Epithelial cell of proximal tubule (primary cell): ENCODE results near the gene FAM210B. TPM values are rescaled to one million over a fixed set of nuclear protein-coding genes. Genes with fewer than 3 reads are reported as not detected.

Experiments
- DNase-seq: peaks from one replicate; pipeline ENCODE4 v3.0.0-alpha.2; 2011; ENCODE audit warnings: low read depth
- H3K4me3 ChIP-seq: 2 replicates; pipeline ENCODE4 v1.5.1; 2011; ENCODE audit warnings: low read depth, mild to moderate bottlenecking, low read length
- total RNA-seq: library from RNA; depleted of rRNA; stranded (reverse); fragments of >200 nt; gene quantifications from 2 replicates; pipeline ENCODE4 v1.2.3, GENCODE V29; 2015
- TF ChIP-seq, protein P1 (sequence below): conservative IDR thresholded peaks from 2 replicates; pipeline ENCODE4 v1.5.1; 2012; ENCODE audit warnings: low read depth, mild to moderate bottlenecking, low read length

FAM210B gene, protein sequence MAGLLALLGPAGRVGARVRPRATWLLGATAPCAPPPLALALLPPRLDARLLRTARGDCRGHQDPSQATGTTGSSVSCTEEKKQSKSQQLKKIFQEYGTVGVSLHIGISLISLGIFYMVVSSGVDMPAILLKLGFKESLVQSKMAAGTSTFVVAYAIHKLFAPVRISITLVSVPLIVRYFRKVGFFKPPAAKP
- total RNA-seq: 27.1 and 27.2 TPM in 2 replicates

DNA sequence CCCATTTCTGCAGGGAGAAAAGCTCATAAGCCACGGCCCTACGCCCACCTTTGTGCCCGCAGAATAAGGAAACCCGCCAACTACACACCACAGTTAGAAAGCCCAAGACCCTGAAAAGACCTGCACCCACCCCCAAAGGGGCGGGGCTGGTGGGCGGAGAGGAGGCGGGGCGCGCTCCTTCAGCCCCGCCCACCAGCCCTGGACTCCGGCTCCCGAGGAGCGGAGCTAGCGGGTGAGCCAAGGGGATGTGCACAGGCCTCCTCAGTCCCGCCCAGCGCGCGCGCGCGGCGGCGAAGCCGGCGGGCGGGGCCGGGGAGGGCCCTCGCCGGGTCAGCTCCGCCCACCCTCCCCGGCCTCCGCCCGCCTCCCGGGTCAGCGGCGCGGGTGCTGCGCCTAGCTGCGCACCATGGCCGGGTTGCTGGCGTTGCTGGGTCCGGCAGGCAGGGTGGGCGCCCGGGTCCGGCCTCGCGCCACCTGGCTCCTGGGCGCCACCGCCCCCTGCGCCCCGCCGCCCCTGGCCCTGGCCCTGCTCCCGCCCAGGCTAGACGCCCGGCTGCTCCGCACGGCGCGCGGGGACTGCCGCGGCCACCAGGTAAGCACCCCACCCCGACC lies at the start of gene FAM210B:
FAM210B (plus strand) TSS at position 375 of the 612 bp plus-strand sequence; CDS start at position 407, 32 bp downstream.
- peak within 1 kb of the TSS; percentile 80 for H3K4me3 ChIP-seq
- TF ChIP-seq, protein P1, sequence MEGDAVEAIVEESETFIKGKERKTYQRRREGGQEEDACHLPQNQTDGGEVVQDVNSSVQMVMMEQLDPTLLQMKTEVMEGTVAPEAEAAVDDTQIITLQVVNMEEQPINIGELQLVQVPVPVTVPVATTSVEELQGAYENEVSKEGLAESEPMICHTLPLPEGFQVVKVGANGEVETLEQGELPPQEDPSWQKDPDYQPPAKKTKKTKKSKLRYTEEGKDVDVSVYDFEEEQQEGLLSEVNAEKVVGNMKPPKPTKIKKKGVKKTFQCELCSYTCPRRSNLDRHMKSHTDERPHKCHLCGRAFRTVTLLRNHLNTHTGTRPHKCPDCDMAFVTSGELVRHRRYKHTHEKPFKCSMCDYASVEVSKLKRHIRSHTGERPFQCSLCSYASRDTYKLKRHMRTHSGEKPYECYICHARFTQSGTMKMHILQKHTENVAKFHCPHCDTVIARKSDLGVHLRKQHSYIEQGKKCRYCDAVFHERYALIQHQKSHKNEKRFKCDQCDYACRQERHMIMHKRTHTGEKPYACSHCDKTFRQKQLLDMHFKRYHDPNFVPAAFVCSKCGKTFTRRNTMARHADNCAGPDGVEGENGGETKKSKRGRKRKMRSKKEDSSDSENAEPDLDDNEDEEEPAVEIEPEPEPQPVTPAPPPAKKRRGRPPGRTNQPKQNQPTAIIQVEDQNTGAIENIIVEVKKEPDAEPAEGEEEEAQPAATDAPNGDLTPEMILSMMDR: no peak
- DNase-seq: peak; percentile 15

DNA sequence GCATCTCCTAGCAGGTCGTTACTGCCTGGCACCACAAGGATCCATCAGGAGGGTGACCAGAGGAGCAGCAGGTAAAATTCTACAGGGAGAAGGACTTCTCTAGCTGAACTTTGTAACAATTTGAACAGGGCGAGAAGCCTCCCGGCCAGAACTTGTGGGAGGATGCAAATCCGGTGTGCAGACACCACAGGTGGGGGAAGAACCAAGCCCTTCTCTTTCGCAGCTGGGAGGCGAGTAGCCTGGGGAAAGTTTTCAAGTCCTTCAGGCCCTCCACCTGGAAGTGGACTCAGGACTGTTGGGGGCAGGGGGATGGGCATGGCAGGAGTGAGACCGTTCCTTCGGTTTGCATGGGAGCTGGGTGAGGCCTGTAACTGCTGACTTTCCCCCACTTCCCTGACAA lies 42.7 kb upstream of the FAM210B start:
- no peak overlapping the region for H3K4me3 ChIP-seq
- TF ChIP-seq, protein P1: no peak
- DNase-seq: no peak

DNA sequence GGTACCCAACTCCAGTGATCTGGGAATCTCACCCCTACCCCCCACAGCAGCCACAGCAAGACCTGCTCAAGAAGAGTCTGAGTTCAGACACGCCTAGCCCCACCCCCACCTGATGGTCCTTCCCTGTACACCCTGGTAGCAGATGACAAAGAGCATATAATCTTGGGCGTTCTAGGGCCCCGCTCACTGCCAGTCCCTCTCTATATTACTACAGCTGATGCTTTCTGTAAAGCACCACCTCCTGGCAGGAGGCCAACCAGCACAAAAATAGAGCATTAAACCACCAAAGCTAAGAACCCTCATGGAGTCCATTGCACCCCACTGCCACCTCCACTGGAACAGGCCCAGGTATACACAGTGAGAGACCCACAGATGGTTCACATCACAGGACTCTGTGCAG lies 42.3 kb upstream of the FAM210B start:
- DNase-seq: no peak
- H3K4me3 ChIP-seq: no peak overlapping the region
- TF ChIP-seq, protein P1: no peak

DNA sequence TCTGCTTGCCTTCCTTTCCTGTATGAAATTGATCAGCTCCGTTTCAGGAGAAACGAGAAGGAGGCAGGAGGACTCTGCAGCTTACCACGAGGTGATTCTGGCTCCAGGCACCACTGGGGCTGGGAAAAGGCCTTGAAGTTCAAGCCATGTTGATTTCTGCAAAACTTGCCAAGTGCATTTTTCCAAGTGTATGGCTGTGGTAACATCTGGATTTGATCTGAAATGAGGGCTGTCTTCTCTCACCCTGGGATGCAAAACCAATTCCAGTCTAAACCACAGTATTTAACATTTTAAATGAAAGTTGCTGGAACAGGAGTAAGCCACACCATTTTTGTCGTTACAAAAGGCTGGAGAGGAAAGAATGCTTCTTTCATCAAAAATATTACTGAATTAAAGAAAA lies 36.1 kb upstream of the FAM210B start:
- TF ChIP-seq, protein P1: no peak
- DNase-seq: no peak
- no peak overlapping the region for H3K4me3 ChIP-seq

DNA sequence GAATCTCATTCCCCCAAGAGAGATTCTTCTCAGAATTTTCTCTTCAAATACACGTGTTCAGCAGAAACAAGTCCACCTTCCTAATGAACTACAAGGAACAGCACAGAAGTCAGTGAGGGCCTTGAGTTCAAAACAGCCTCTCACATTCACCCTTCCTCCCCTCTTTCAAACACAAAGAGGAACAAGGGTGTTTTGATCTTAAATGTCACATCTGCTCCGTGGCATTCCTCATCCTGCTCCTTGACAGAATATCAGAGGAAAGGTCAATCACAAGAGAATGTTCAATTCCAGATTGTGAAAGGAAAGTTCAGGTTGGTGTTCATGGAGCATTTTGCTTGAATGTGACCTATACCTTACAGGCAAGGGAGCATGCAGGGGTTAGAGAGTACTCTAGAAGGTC lies 35.6 kb upstream of the FAM210B start:
- TF ChIP-seq, protein P1: no peak
- DNase-seq: no peak
- H3K4me3 ChIP-seq: no peak overlapping the region

DNA sequence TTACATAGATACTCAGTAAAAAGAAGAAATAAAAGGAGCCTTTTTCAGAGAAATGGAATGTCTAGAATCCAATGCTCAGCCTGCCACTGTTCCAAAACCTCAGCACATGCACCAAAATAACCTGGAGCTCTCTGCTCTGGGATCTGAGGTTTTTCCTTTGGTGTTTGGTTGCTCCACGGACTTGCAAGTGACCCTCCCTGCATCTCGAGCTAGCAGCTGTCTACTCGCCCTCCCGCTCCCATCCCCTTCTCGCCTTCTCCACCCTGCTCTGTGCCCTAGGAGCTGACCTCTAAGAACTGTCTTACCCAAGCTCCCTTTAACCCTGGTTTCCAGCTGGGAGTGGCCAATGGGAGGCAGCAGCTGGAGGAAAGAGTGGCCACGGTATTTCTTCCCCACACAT lies 35.1 kb upstream of the FAM210B start:
- H3K4me3 ChIP-seq: no peak overlapping the region
- DNase-seq: no peak
- TF ChIP-seq, protein P1: no peak

DNA sequence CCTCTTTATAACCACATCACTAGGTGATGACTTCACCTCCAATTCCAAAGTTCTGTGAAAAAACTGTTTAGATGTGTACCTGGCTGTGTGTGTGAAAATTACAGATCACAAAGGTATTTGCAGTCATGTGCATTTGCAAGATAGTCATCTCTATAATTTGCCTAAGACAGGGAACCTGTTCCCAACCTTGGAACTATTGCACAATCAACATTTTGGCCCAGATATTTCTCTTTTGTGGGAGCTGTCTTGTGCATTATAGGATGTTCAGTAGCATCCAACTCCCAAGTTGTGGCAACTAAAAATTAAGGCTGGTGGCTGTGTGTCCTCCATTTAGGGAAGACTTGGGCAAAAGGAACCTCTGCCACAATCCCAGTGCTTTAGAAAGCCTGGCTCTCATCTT lies 34.0 kb upstream of the FAM210B start:
- no peak for DNase-seq
- H3K4me3 ChIP-seq: no peak overlapping the region
- TF ChIP-seq, protein P1: no peak
